SK-N-SH (cell line): ENCODE data around the gene NACAD. TPM values are rescaled to one million over a fixed set of nuclear protein-coding genes. Genes with fewer than 3 reads are reported as not detected.

ENCODE experiments used
- CTCF ChIA-PET: fragments of 300-600, 350-600 bp; formaldehyde crosslinking; extraction: SDS; loops from one replicate; lab custom pipeline; 2021; lab: Yijun Ruan, JAX
- POLR2A ChIA-PET: fragments of 350-600 bp; sonication (Branson Sonifier 250); formaldehyde crosslinking; extraction: SDS; loops from one replicate; lab custom pipeline; 2020; ENCODE audit warnings: antibody characterized with exemption, inconsistent platforms; lab: Yijun Ruan, JAX
- DNase-seq: peaks from one replicate; pipeline ENCODE4 v3.0.0; 2012
- H2AFZ ChIP-seq: fragments of 200-600 bp; sonication (generic); 2 replicates; pipeline ENCODE4 v1.8.1; 2016; ENCODE audit warnings: antibody characterized with exemption, mild to moderate bottlenecking, low read depth
- H3F3A ChIP-seq: fragments of 200-600 bp; sonication (generic); replicated peaks from 2 replicates; pipeline ENCODE3; 2016; ENCODE audit warnings: antibody characterized with exemption, mild to moderate bottlenecking; ENCODE audit not compliant: insufficient read depth
- H3K27ac ChIP-seq, 2 experiments: fragments of 200-500 bp in 1 of 2; fragments of 200-600 bp in 1 of 2; sonication (Bioruptor generic) in 1 of 2; sonication (generic), shearing (Covaris generic) in 1 of 2; 2 replicates each; pipeline versions ENCODE4 v1.5.1 to v1.6.1; 2014 to 2016; ENCODE audit warnings: low read depth in 2 of 2, inconsistent platforms in 1 of 2, low read length in 1 of 2, mild to moderate bottlenecking in 1 of 2, mixed read lengths in 1 of 2
- H3K27me3 ChIP-seq: fragments of 200-600 bp; sonication (generic), shearing (Covaris generic); 2 replicates; pipeline ENCODE4 v1.6.1; 2016; ENCODE audit warnings: mixed run types; ENCODE audit not compliant: insufficient read depth
- H3K36me3 ChIP-seq, 2 experiments: fragments of 200-500 bp in 1 of 2; fragments of 200-600 bp in 1 of 2; sonication (Bioruptor generic) in 1 of 2; sonication (generic) in 1 of 2; replicated peaks in 1 of 2; 2 replicates each; pipeline versions ENCODE3 to v1.5.1; 2014 to 2016; ENCODE audit warnings: low read length in 1 of 2, mild to moderate bottlenecking in 1 of 2; ENCODE audit not compliant: insufficient read depth in 2 of 2, control insufficient read depth in 1 of 2
- H3K4me1 ChIP-seq, 2 experiments: fragments of 200-500 bp in 1 of 2; fragments of 200-600 bp in 1 of 2; sonication (Bioruptor generic) in 1 of 2; sonication (generic), shearing (Covaris generic) in 1 of 2; 2 replicates each; pipeline versions ENCODE4 v1.5.1 to v1.6.1; 2014 to 2016; ENCODE audit warnings: low read depth in 1 of 2, low read length in 1 of 2, mixed run types in 1 of 2; ENCODE audit not compliant: insufficient read depth in 2 of 2, control insufficient read depth in 1 of 2
- H3K4me2 ChIP-seq: fragments of 200-600 bp; sonication (generic), shearing (Covaris generic); 2 replicates; pipeline ENCODE4 v1.6.1; 2017; ENCODE audit warnings: mixed run types
- H3K4me3 ChIP-seq, 2 experiments: fragments of 200-500 bp in 1 of 2; fragments of 200-600 bp in 1 of 2; sonication (Bioruptor generic) in 1 of 2; sonication (generic), shearing (Covaris generic) in 1 of 2; 2 replicates each; pipeline versions ENCODE4 v1.5.1 to v1.8.1; 2014 to 2016; ENCODE audit warnings: low read depth in 2 of 2, inconsistent platforms in 1 of 2, low read length in 1 of 2, mild to moderate bottlenecking in 1 of 2, mixed read lengths in 1 of 2, moderate library complexity in 1 of 2
- H3K79me2 ChIP-seq: fragments of 200-600 bp; sonication (generic); 2 replicates; pipeline ENCODE4 v1.8.1; 2017; ENCODE audit warnings: mild to moderate bottlenecking; ENCODE audit not compliant: insufficient read depth
- H3K9ac ChIP-seq: fragments of 200-600 bp; sonication (generic); 2 replicates; pipeline ENCODE4 v1.6.1; 2017; ENCODE audit warnings: mixed run types
- H3K9me2 ChIP-seq: fragments of 200-600 bp; sonication (generic); 2 replicates; pipeline ENCODE4 v1.6.1; 2017; ENCODE audit warnings: mixed run types
- H3K9me3 ChIP-seq: fragments of 200-600 bp; sonication (generic); 2 replicates; pipeline ENCODE4 v1.6.1; 2017; ENCODE audit warnings: mixed run types, mild to moderate bottlenecking, moderate library complexity
- H4K20me1 ChIP-seq: fragments of 200-600 bp; sonication (generic); 2 replicates; pipeline ENCODE4 v1.6.1; 2017; ENCODE audit warnings: mild to moderate bottlenecking, mixed run types; ENCODE audit not compliant: insufficient read depth
- CHD2 ChIP-seq: fragments of 150-350 bp; IDR thresholded peaks from 2 replicates; pipeline ENCODE4 v1.6.1; 2018; ENCODE audit warnings: low read length; ENCODE audit not compliant: partially characterized antibody
- ELF1 ChIP-seq: IDR thresholded peaks from 2 replicates; pipeline ENCODE4 v1.4.0; 2012
- EZH2phosphoT487 ChIP-seq: fragments of 200-600 bp; sonication (generic); IDR thresholded peaks from 2 replicates; pipeline ENCODE4 v1.6.1; 2017; ENCODE audit warnings: low read depth, mixed run types, mild to moderate bottlenecking, antibody characterized with exemption, moderate library complexity, borderline replicate concordance
- FOSL2 ChIP-seq: IDR thresholded peaks from 2 replicates; pipeline ENCODE4 v1.4.0; 2012; ENCODE audit warnings: low read depth, mild to moderate bottlenecking, moderate library complexity, borderline replicate concordance
- FOXJ3 ChIP-seq: sonication (generic); formaldehyde crosslinking; IDR thresholded peaks from 2 replicates; pipeline ENCODE4 v1.5.1; 2020; ENCODE audit warnings: mild to moderate bottlenecking, missing genetic modification reagents
- GABPA ChIP-seq: IDR thresholded peaks from 2 replicates; pipeline ENCODE4 v1.4.0; 2012; ENCODE audit warnings: low read depth, mild to moderate bottlenecking
- JUND ChIP-seq: IDR thresholded peaks from 2 replicates; pipeline ENCODE4 v1.4.0; 2012
- MAX ChIP-seq: IDR thresholded peaks from 2 replicates; pipeline ENCODE4 v1.4.0; 2012; ENCODE audit warnings: low read depth
- MEF2A ChIP-seq: IDR thresholded peaks from 2 replicates; pipeline ENCODE4 v1.4.0; 2012; ENCODE audit warnings: low read depth, borderline replicate concordance
- NRF1 ChIP-seq: IDR thresholded peaks from 2 replicates; pipeline ENCODE4 v1.6.1; 2012; ENCODE audit warnings: low read depth, mild to moderate bottlenecking, low read length
- RAD21 ChIP-seq: IDR thresholded peaks from 2 replicates; pipeline ENCODE4 v1.6.1; 2012; ENCODE audit warnings: mild to moderate bottlenecking, low read length
- RFX5 ChIP-seq: IDR thresholded peaks from 2 replicates; pipeline ENCODE4 v1.6.1; 2012; ENCODE audit warnings: mild to moderate bottlenecking, improper control_type of control experiment, low read length
- SIN3A ChIP-seq: IDR thresholded peaks from 2 replicates; pipeline ENCODE4 v1.6.1; 2012; ENCODE audit warnings: low read depth, mild to moderate bottlenecking, low read length, moderate library complexity, borderline replicate concordance
- SMC3 ChIP-seq: IDR thresholded peaks from 2 replicates; pipeline ENCODE4 v1.6.1; 2012; ENCODE audit warnings: low read depth, low read length, improper control_type of control experiment
- TAF1 ChIP-seq: IDR thresholded peaks from 2 replicates; pipeline ENCODE4 v1.6.1; 2012; ENCODE audit warnings: low read depth, mild to moderate bottlenecking, low read length, moderate library complexity, borderline replicate concordance
- TEAD4 ChIP-seq: IDR thresholded peaks from 2 replicates; pipeline ENCODE4 v1.4.0; 2012; ENCODE audit warnings: mild to moderate bottlenecking, borderline replicate concordance; ENCODE audit not compliant: insufficient read depth
- USF2 ChIP-seq: fragments of 150-350 bp; IDR thresholded peaks from 2 replicates; pipeline ENCODE4 v1.6.1; 2017; ENCODE audit warnings: antibody characterized with exemption, low read length, low read depth, borderline replicate concordance
- YY1 ChIP-seq: IDR thresholded peaks from 2 replicates; pipeline ENCODE4 v1.4.0; 2012; ENCODE audit warnings: low read depth, mild to moderate bottlenecking
- WGBS: methylation state at CpG from one replicate; pipeline ENCODE4 v1.1.6; 2017; ENCODE audit warnings: low lambda C conversion rate; 5-methylcytosine and 5-hydroxymethylcytosine counted together
- polyA plus RNA-seq, 3 experiments: library from polyadenylated mRNA; depleted of rRNA; stranded (reverse); fragments of >200 nt; gene quantifications; 2 replicates each; pipeline ENCODE4 v1.2.3, GENCODE V29; 2012
- TF ChIP-seq, protein P1 (sequence below): IDR thresholded peaks from 2 replicates; pipeline ENCODE4 v1.4.0; 2012; ENCODE audit warnings: low read depth, borderline replicate concordance
- TF ChIP-seq, protein P2 (sequence below): fragments of 150-350 bp; IDR thresholded peaks from 2 replicates; pipeline ENCODE4 v1.6.1; 2016; ENCODE audit warnings: mild to moderate bottlenecking, low read depth, low read length

The NACAD gene
- polyA plus RNA-seq, 1 of the 3 experiments (the other 2 are of a cell fraction): 2.8 TPM

GRCh38 chr7:45101748-45102147 is 13.0 kb upstream of the NACAD start:
- H3K27ac ChIP-seq: no peak overlapping the region
- ChIA-PET CTCF (interaction anchor here (0.7 kb wide), 1 partner anchor 11 kb away, joined by 3 read pairs; no protein-coding TSS in a partner anchor), POLR2A (no interaction called here)
- no peak overlapping the region for H3K9ac ChIP-seq
- no peaks in the 10 kb centered on the region for H3K27me3 ChIP-seq
- no peak for DNase-seq
- peaks cover 49 to 77% of the 10 kb centered on the region in 2 experiments for H3K36me3 ChIP-seq
- no peak overlapping the region for H2AFZ ChIP-seq
- no peak overlapping the region for H3K4me2 ChIP-seq
- peaks cover 38% of the 10 kb centered on the region for H4K20me1 ChIP-seq
- 98% methylated on average over 3 of the region's 12 CpGs for whole genome bisulfite sequencing
- H3K9me2 ChIP-seq: no peaks in the 10 kb centered on the region
- TF ChIP-seq, protein P1, sequence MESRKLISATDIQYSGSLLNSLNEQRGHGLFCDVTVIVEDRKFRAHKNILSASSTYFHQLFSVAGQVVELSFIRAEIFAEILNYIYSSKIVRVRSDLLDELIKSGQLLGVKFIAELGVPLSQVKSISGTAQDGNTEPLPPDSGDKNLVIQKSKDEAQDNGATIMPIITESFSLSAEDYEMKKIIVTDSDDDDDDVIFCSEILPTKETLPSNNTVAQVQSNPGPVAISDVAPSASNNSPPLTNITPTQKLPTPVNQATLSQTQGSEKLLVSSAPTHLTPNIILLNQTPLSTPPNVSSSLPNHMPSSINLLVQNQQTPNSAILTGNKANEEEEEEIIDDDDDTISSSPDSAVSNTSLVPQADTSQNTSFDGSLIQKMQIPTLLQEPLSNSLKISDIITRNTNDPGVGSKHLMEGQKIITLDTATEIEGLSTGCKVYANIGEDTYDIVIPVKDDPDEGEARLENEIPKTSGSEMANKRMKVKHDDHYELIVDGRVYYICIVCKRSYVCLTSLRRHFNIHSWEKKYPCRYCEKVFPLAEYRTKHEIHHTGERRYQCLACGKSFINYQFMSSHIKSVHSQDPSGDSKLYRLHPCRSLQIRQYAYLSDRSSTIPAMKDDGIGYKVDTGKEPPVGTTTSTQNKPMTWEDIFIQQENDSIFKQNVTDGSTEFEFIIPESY: no peak
- TF ChIP-seq FOXJ3 (CRISPR knock-in tag): no peak
- TF ChIP-seq ELF1: no peak
- no peak for TF ChIP-seq RAD21
- TF ChIP-seq, protein P2, sequence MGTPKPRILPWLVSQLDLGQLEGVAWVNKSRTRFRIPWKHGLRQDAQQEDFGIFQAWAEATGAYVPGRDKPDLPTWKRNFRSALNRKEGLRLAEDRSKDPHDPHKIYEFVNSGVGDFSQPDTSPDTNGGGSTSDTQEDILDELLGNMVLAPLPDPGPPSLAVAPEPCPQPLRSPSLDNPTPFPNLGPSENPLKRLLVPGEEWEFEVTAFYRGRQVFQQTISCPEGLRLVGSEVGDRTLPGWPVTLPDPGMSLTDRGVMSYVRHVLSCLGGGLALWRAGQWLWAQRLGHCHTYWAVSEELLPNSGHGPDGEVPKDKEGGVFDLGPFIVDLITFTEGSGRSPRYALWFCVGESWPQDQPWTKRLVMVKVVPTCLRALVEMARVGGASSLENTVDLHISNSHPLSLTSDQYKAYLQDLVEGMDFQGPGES: no peak
- no peak for TF ChIP-seq NRF1
- TF ChIP-seq TAF1: no peak
- TF ChIP-seq EZH2phosphoT487: no peak
- no peak for TF ChIP-seq CHD2
- TF ChIP-seq USF2: no peak
- no peak for TF ChIP-seq YY1
- TF ChIP-seq MAX: no peak
- no peak for TF ChIP-seq JUND
- no peak for TF ChIP-seq GABPA
- no peak for TF ChIP-seq TEAD4
- no peak for TF ChIP-seq SMC3
- TF ChIP-seq MEF2A: no peak
- no peak for TF ChIP-seq SIN3A
- no peak for TF ChIP-seq RFX5
- TF ChIP-seq FOSL2: no peak
- TF ChIP-seq, all 33 proteins: peak for 0
- no peak overlapping the region for H3K4me3 ChIP-seq
- H3K9me3 ChIP-seq: no peaks in the 10 kb centered on the region
- no peaks in the 10 kb centered on the region; a peak in 1 of 4 replicates for H3K4me1 ChIP-seq
- H3F3A ChIP-seq: peaks cover 16% of the 10 kb centered on the region
- H3K79me2 ChIP-seq: peaks cover 23% of the 10 kb centered on the region
